ENCODE data around the gene GALR2.

Gene GALR2

DNA sequence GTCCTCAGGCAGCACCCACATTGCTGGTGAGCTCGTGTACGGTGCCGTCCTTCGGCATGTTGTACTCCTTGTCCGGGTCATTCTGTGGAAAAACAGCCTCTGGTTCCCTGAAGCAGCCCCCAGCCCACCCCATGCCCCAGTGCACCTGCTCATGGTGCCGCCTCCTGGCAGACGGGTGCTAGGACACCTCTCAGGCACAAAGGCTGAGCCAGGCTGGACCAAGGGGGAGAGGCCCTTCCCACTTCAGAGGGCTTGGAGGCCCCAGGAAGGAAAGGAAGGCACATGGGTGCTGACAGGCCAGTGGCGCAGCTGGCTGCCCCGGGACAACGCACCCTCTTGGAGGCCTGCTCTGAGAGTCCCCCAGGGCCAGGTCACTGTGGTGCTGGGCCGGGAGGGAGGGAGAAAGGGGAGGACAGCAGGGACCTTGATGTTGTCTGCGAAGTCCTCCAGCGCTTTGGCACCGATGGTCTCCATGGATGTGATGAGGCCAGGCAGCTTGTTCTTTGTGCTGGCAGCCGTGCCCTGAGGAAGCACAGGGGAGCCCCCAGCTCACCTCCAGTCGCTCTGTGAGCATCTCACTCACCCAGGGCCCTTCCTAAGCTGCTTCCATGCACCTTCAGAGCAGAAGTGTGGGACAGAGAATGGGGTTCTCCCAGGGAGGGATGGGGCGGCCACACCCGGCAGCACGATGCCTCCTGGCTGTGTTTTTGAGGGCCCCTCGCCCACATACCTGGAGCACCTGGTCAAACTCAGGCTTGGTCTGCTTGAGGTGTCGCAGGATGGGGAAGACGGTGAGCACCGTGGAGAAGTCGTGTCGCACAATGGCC lies 13.7 kb downstream of the GALR2 start:
- ChIA-PET POLR2A (ENCODE audit: low non-redundant PET) (interaction anchor here (0.6 kb wide), 1 partner anchor 12 kb away, joined by 5 read pairs; no protein-coding TSS in a partner anchor), CTCF (interaction anchor here (1.2 kb wide), 1 partner anchor 94 kb away, joined by 3 read pairs; no protein-coding TSS in a partner anchor)
- TF ChIP-seq, protein P1, sequence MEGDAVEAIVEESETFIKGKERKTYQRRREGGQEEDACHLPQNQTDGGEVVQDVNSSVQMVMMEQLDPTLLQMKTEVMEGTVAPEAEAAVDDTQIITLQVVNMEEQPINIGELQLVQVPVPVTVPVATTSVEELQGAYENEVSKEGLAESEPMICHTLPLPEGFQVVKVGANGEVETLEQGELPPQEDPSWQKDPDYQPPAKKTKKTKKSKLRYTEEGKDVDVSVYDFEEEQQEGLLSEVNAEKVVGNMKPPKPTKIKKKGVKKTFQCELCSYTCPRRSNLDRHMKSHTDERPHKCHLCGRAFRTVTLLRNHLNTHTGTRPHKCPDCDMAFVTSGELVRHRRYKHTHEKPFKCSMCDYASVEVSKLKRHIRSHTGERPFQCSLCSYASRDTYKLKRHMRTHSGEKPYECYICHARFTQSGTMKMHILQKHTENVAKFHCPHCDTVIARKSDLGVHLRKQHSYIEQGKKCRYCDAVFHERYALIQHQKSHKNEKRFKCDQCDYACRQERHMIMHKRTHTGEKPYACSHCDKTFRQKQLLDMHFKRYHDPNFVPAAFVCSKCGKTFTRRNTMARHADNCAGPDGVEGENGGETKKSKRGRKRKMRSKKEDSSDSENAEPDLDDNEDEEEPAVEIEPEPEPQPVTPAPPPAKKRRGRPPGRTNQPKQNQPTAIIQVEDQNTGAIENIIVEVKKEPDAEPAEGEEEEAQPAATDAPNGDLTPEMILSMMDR (conservative IDR thresholded peaks at IDR 0.05; ENCODE audit: low read depth) = no peak
- no peak for DNase-seq (ENCODE audit: low spot score)
- no peak overlapping the region for H3K27ac ChIP-seq

DNA sequence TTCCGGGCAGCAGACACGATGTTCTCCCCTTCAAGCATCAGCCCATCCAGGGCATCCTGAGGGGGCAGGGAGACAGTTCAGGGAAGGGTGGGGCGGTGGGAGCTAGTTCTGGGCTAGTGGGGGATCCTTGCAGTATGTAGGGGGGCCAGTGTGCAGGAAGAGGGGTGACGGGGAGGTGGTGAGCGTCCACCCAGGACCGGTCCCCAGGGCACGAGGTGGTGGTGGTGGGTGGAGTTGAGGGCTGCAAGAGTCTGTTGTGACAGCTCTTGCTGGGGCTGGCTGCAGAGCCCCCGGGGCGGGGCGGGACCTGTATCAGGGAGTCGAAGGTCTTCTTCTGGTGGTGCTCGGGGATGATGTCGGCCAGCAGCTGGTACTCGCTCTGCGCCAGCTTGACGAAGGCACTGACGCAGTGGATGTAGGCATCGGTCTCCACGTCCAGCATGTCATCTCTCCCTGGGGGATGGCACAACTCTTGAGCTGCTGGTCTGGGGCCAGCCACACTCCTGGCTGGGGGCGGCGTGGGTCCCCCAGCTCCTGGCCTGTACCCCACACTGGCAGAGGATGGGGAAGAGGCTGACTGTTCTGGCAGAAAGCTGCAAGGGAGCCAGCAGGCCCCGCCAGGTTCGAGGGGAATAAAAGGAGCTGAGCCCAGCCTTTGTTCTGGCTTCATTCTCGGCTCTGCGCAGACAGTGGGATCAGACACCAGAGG lies 14.4 kb downstream of the GALR2 start:
- ChIA-PET CTCF (interaction anchor here (1.2 kb wide), 1 partner anchor 93 kb away, joined by 3 read pairs; no protein-coding TSS in a partner anchor), POLR2A (ENCODE audit: low non-redundant PET) (interaction anchor here (0.6 kb wide), 1 partner anchor 11 kb away, joined by 5 read pairs; no protein-coding TSS in a partner anchor)
- TF ChIP-seq, protein P1 (conservative IDR thresholded peaks at IDR 0.05; ENCODE audit: low read depth) = no peak
- H3K27ac ChIP-seq = no peak overlapping the region
- DNase-seq (ENCODE audit: low spot score) = no peak

DNA sequence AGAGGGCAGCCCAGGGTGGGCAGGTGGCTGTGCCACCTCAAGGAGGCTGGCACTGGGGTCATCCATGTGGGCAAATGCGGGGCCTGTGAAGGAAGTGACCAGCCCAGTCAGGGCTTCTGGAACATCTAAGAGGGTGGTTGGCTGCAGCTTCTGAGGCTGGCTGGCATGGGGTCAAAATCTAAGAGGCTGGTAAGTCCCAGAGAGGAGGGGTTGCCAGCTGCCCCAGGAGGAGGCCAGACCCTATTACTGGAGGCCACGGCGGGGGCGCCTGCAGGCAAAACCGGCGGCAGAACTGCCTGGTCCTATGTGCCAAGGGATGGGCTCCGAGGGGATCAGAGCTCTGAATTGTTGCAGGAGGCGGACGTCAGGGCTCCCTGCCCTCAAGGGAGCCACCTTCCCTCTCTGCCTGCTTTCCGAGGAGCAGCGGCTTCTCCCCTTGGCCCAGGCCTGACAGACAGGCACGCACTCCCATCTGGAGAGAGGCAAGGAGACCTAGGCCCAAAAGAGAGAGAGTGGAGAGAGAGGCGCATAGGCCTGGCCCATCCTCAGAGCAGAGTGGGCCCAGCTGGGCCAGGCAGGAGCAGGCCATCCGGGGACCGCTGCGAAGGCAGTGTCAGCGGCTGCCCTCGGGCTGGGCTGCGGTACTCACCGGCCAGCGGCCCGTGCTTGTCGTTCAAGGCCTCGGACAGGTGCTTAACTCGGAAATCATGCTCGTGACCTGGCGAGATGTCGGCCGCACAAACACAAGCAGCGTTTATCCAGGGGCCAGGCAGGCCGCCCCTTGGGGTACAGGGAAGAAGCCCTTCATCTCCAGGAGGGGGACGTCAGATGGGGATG lies 15.3 kb downstream of the GALR2 start:
- ChIA-PET POLR2A (ENCODE audit: low non-redundant PET) (no interaction called here), CTCF (interaction anchor here (0.5 kb wide), 1 partner anchor 12 kb away, joined by 10 read pairs; no protein-coding TSS in a partner anchor)
- H3K27ac ChIP-seq = peak overlapping the region; percentile 13; the same call in 1 of the 2 replicates
- DNase-seq (ENCODE audit: low spot score) = no peak
- TF ChIP-seq, protein P1 (conservative IDR thresholded peaks at IDR 0.05; ENCODE audit: low read depth) = no peak

DNA sequence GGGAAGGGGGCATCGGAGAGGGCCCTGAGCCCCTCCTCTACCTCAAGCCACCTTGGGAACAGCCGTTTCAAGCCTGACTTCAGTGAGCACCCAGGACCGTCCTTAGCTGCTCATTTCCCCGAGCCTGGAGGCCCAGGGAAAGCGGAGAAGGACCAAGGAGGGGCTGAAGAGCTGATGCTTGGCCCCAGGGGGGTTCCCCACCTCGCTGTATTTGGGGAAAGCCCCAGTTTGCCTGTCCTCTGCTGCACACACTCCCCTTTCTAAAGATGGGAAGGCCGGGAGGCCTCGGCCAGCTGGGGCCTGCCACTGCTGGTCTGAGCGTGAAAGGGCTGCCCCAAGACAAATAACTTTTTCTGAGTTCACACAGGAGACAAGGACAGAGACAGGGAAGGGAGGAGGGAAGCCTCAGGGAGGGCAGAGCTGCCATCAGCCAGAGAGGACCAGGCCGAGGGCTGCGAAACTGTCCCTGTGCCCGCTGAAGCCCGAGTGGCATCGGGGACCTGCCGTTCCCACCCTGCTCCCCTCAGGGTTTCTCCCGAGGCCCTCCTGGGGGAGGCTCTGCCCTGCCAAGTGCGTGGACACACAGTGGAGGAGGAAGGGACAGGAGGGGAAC lies 16.0 kb downstream of the GALR2 start:
- DNase-seq (ENCODE audit: low spot score) = no peak
- peak overlapping the region; percentile 13; the same call in 1 of the 2 replicates for H3K27ac ChIP-seq
- ChIA-PET CTCF (interaction anchor here (0.5 kb wide), 1 partner anchor 13 kb away, joined by 10 read pairs; no protein-coding TSS in a partner anchor), POLR2A (ENCODE audit: low non-redundant PET) (no interaction called here)
- TF ChIP-seq, protein P1 (conservative IDR thresholded peaks at IDR 0.05; ENCODE audit: low read depth) = no peak

DNA sequence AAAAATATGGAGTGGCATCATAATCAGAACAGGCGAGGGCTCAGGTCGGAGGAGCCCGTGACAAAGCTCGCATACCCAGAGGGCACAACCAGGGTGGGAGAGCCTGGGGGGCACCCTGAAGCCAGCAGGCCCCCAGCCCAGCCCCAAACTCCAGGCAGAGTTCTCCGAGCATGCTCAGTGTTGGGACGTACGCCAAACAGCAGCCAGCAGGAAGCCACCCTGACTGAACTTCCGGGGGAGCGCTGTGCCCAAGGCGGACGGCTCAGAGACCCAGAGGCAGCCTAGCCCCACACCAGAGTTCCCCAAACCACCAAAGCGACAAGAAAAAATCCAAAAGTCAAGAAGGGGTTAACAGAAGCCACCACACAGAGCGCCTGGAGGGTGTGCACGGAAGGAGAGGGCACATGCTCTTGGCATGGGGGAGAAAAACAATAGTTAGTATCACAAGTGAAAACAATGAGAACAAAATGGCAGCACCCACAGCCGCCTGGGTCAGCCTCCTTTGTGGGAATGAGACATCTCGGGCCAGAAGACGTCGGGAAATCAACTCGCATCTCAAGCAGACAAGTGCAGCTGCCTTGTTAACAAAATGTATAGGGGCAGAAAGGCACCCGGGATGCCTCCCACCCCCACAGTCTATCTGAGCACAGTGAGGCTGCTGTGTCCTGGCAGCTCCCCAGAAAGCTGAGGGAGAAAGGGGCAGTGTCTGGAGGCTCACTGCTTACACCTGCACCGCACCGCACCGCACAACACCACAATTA lies 17.1 kb downstream of the GALR2 start:
- TF ChIP-seq, protein P1 (conservative IDR thresholded peaks at IDR 0.05; ENCODE audit: low read depth) = no peak
- no peak overlapping the region for H3K27ac ChIP-seq
- ChIA-PET CTCF (interaction anchor here (0.6 kb wide), 1 partner anchor 8 kb away, joined by 4 read pairs; no protein-coding TSS in a partner anchor), POLR2A (ENCODE audit: low non-redundant PET) (no interaction called here)
- DNase-seq (ENCODE audit: low spot score) = no peak
